Measurements from ENCODE around the gene ZNF277.
"Not testable (repeated sequence)": the region's sequence is repeated elsewhere in the genome, so short reads cannot be mapped to it uniquely, and the experiment has no call there.

The ZNF277 gene

GRCh38 chr7:112212571-112212970, 6.1 kb downstream of the ZNF277 start:
- no peak for DNase-seq

DNA sequence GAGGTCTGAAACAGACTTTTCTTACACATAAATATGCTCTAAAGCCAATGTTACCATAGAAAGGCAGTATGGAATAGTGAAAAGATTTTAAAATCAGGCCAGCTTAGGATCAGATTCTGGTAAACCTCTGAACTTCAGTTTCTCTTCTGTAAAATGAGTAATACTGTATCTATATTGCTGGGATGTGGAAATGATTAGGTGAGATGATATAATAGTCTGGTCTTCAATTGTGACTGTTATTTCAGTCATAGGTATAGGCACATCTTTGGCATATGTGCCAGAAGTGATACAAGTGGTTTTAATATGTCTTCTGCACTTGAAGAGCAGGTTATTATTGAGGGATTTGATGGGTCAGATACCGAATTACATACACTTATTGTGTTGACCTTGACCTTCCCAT, 7.2 kb downstream of the ZNF277 start:
- DNase-seq = no peak

- DNase-seq = no peak
Measured at GRCh38 chr7:112214268-112214667, 7.8 kb downstream of the ZNF277 start.

- DNase-seq = no peak
Measured at GRCh38 chr7:112214883-112215282, 8.4 kb downstream of the ZNF277 start.

- no peak for DNase-seq
Measured at GRCh38 chr7:112215787-112216186, 9.3 kb downstream of the ZNF277 start.

GRCh38 chr7:112220877-112221434, 14.5 kb downstream of the ZNF277 start:
- no peak for DNase-seq

- no peak for DNase-seq
Measured at GRCh38 chr7:112223310-112223709, 16.8 kb downstream of the ZNF277 start.

DNA sequence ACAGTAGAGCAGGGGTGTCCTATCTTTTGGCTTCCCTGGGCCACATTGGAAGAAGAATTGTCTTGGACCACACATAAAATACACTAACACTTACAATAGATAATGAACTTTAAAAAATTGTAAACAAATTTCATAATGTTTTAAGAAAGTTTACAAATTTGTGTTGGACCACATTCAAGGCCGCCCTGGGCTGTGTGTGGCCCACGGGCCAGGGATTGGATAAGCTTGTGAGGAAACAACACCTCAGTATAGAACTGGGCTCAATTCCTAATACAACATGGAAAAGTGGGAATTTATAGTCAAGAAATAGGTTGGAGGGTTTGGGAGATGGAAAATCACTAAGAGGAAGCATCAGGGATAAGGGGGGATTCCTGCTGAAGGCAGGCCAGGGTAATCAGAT, 17.7 kb downstream of the ZNF277 start:
- DNase-seq = no peak

DNA sequence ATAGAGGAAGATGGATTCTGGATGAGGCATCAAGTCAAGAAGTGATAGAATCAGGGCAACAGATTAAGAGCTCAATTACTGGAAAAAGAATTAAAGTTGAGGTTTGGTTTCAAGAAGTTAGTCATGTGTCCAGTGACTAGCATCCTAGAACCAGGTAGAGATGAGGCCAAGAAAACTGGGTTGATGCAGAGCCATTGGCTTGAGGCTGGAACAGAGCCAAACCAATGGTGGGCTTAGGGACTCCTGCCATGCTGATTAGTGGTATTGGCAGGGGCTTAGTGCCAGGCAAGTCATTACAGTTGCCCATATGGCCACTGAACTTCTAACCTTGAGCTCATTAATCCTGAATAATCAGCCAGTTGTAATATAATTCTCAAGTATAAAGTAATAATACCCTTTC, 18.5 kb downstream of the ZNF277 start:
- no peak for DNase-seq

DNA sequence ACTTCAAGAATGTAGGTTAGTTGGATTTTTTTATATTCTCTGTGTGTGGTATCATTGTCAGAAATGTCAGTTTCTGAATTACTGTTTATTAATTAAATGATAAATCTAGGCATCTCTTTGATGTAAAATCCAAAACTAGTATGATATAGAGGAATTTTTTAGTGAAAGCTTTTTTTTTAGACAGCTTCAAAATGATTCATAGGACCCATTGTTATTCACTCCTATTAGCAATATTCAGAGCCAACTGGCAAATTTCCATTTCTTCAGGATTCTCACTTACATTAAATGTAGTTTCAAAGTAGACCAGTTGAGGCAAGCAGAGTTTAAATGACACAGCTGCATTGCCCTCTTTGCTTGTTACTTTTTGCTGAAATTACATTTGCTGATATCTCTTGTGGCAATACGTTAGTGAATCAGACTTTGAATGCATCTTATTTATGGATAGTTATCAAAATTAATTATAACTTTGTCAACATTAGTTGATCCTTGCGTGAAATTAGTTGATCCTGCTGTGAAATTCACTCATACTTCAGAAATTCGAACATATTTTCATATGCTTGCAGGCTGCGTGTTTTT, 20.3 kb downstream of the ZNF277 start:
- DNase-seq = no peak

GRCh38 chr7:112228632-112229031, 22.1 kb downstream of the ZNF277 start:
- no peak for DNase-seq

GRCh38 chr7:112232212-112232978, 25.9 kb downstream of the ZNF277 start:
- no peak for DNase-seq

GRCh38 chr7:112233048-112233697, 26.7 kb downstream of the ZNF277 start:
- DNase-seq = no peak

- DNase-seq = no peak
Measured at GRCh38 chr7:112234147-112234546, 27.7 kb downstream of the ZNF277 start.

GRCh38 chr7:112236597-112236996, 30.1 kb downstream of the ZNF277 start:
- no peak for DNase-seq

GRCh38 chr7:112238330-112238729, 31.8 kb downstream of the ZNF277 start:
- no peak for DNase-seq

DNA sequence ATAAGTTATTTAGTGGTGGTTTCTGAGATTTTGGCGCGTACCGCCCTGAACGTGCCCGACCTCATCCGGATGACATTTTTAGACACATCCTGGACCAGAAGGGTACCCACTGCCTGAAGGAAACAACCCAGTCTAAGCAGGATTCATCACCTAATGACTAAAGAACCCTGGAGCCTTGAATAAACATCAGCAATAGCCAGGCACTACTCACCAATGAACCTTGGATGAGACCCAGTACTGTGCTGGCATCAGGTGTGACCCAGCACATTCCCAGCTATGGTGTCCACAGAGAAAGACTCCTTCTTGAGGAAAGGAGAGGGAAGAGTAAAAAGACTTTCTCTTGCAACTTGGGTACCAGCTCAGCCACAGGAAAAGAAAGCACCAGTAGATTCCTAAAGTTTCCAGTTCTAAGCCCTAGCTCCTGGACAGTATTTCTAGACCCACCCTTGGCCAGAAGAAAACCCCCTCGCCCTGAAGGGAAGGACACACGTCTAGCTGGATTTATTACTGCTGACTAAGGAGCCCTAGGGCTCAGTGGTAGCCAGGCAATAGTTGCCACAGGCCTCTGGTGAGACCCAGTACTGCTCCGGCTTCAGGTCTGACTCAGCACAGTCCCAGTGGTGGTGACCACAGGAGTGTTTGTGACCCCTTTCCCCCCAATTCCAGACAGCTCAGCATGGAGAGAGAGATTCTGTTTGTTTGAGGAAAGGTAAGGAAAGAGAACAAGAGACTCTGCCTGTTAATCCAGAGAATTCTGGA, 32.5 kb downstream of the ZNF277 start:
- no peak for DNase-seq

DNA sequence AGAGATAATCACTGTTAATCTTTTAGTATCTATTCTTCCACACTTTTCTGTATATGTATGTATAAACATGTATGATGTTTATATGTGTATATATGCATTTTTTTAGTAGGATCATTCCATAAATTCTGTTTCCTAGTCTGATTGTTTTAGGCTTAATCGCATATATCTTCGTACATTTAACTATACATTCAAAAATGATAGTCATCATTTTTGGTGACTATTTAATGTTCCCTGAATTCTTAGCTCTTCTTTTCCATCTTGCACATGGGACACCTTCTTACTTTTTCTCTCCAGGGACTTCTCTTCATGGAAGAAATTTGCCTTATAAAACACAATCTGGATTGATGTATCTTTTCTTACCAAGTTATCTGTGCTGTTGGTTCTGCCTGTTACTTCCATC, 42.1 kb downstream of the ZNF277 start:
- DNase-seq = no peak

DNA sequence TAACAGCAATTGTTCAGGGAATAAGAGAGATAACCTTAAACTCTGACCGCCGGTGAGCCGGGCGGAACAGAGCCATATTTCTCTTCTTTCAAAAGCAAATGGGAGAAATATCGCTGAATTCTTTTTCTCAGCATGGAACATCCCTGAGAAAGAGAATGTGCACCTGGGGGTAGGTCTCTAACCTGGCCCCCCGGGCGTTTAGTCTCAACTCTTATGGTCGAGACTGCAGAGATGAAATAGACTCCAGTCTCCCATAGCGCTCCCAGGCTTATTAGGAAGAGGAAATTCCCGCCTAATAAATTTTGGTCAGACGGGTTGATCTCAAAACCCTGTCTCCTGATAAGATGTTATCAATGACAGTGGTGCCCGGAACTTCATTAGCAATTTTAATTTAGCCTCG, 43.5 kb downstream of the ZNF277 start:
- DNase-seq = not testable (repeated sequence)

DNA sequence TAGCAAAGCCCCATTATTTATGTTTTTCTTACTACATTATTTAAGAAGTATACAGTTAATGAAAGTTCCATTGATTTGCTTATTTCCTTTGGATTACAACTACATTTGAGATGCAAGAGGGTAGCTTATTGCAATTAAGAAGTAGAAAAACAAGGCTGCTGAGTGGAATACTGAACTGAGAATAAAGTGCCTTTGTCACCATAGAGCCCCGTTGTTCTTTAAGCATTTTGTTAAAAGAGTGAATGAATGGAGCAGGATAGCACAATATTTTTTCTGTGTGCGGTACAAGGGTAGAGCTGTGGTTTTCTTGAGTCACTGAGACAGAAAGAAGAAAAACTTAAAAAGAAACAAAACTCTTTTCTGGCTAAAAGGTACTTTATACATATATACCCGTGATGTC, 45.6 kb downstream of the ZNF277 start:
- DNase-seq = no peak

DNA sequence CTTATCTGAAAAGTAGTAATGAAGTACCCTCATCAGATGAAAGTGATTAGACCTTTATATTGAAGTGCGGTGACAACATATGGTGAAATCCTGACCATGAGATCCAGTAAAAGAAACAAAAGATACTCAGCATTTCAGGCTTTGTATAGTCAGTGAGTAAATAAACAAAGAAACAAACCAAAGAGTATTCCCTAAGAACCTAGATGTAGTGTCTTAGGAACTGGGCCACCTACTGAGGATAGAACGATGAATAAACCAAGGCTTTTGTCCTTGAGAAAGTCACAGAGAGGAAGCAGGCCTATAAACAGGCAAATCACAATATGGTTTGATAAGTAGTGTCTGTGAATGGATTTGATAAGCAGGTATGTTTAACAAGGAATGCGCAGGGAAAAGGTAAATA, 46.2 kb downstream of the ZNF277 start:
- DNase-seq = no peak

DNA sequence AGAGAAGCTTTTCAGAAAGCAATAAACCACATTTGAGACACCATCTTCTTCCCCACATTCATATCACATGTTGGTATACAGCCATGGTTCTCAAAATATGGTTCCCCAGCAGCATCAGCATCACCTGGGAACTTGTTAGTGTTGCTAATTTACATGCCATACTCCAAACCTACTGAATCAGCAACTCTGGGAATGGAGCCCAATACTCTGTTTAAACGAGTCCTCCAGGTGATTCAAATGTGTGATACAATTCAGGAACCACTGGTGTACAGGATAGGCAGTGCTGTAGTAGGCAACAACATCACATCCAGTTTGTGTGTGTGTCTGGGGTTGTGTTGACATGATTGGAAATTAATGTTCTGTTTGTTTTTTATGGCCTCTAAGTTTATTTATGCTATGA, 47.7 kb downstream of the ZNF277 start:
- DNase-seq = peak; percentile 9

GRCh38 chr7:112254709-112255387, 48.4 kb downstream of the ZNF277 start:
- no peak for DNase-seq
